A549 (cell line): ENCODE data around the gene DNAJB12.

Source experiments
- CTCF ChIP-seq: fragments of >200 bp; sonication (Bioruptor Twin); formaldehyde crosslinking; IDR thresholded peaks from 3 replicates; pipeline ENCODE4 v1.5.1; 2016
- EP300 ChIP-seq, 2 experiments: fragments of >200 bp; sonication (Bioruptor Twin); formaldehyde crosslinking; IDR thresholded peaks; 2 replicates in 1 of 2; 3 replicates in 1 of 2; pipeline ENCODE4 v1.6.1; 2016 to 2017
- FOXS1 ChIP-seq: fragments of 250-450 bp; sonication (Bioruptor Pico); IDR thresholded peaks from 2 replicates; pipeline ENCODE4 v1.5.0; 2020; ENCODE audit warnings: mild to moderate bottlenecking, moderate library complexity
- HOXA7 ChIP-seq: fragments of 250-450 bp; sonication (Bioruptor Pico); IDR thresholded peaks from 2 replicates; pipeline ENCODE4 v1.5.0; 2020; ENCODE audit warnings: mild to moderate bottlenecking, moderate library complexity
- POLR2A ChIP-seq: IDR thresholded peaks from 2 replicates; pipeline ENCODE4 v1.6.1; 2012; ENCODE audit warnings: mild to moderate bottlenecking, low read length
- USF2 ChIP-seq: fragments of 450-650 bp; IDR thresholded peaks from 2 replicates; pipeline ENCODE4 v1.6.1; 2014; ENCODE audit warnings: antibody characterized with exemption

- TF ChIP-seq CTCF (no peak), HOXA7 (CRISPR knock-in tag) (no peak), POLR2A (no peak), USF2 (no peak), FOXS1 (CRISPR knock-in tag) (no peak), EP300 (IDR thresholded peaks at IDR 0.05) (no peak)
These were observed 5.3 kb downstream of the DNAJB12 start for GRCh38 chr10:72349438-72349837.
